ENCODE results near the gene C20orf204. TPM values are rescaled to one million over a fixed set of nuclear protein-coding genes. Genes with fewer than 3 reads are reported as not detected.

Gene C20orf204
- total and polyA plus RNA-seq, 9 of the 15 experiments (the other 6 are each of a cell fraction or from before 2014, with no cell fraction given), result 0.11 to 1.1 (median 0.36) TPM; not detected in 2

DNA sequence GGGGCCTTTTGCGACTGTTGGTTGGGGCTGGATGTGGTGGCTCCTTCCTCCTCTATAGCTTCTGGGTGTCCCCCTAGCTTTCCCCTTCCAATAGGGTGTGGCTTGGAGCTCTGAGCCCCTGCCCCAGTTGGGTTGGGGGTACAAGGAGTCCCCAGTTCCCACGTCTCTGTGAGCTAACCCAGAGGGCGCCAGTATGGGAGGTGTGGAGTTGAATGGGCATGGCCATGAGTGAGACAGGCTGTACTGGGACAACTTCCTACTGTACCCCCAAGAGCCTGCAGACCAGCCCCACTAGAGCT is 1.2 kb downstream of the C20orf204 start:
- ChIA-PET POLR2A (interaction anchor here (0.7 to 1.0 kb wide), 4 partner anchors 13 to 506 kb away, joined by 3 read pairs; partner anchors contain the start of gene RTEL1), CTCF (ENCODE audit: low intra/inter-chr PET ratio) (interaction anchor here (0.6 kb wide), 2 partner anchors 17 to 595 kb away, joined by 3 read pairs; no protein-coding TSS in a partner anchor)
- peak overlapping the region; percentile 14 to 87 for H3K9ac ChIP-seq (ENCODE audit: insufficient read depth in 1 of 2, low read depth in 2 of 2, low read length in 2 of 2)
- DNase-seq (ENCODE audit: extremely low read depth in 1 of 4, low spot score in 3 of 4), result no peak
- H3K27ac ChIP-seq (ENCODE audit: extremely low read depth, low read depth, low read length), result peak overlapping the region; percentile 64; the same call in 1 of the 3 replicates
- in situ Hi-C loops (cut with MboI), result no loop called here
- intact Hi-C loops (cut with micrococcal nuclease), result loop anchor here (5.0 kb wide), 2 partner anchors 85 to 500 kb away; partner anchors contain the start of gene PTK6
- no peaks in the 10 kb centered on the region for H3K27me3 ChIP-seq (ENCODE audit: control insufficient read depth in 2 of 2, insufficient read depth in 2 of 2, low read length in 2 of 2)
- H3K9me1 ChIP-seq (ENCODE audit: control insufficient read depth, insufficient read depth, low read length), result peaks cover 3% of the 10 kb centered on the region
- H2AFZ ChIP-seq (ENCODE audit: low read depth, low read length), result no peak overlapping the region
- H3K4me2 ChIP-seq (ENCODE audit: insufficient read depth, low read length), result 0 out of 2 replicates have a peak overlapping the region, but pooled peaks have one; percentile 28
- no peaks in the 10 kb centered on the region for H3K79me2 ChIP-seq (ENCODE audit: control insufficient read depth, insufficient read depth, low read length)
- no TSS peak for BruUV-seq (replicated peaks)
- peaks cover 31 to 83% of the 10 kb centered on the region in 2 experiments for H3K4me1 ChIP-seq (replicated peaks in 1 of 2; ENCODE audit: control insufficient read depth in 2 of 2, insufficient read depth in 2 of 2, low read length in 2 of 2)
- FAIRE-seq, result no peak
- H3K9me3 ChIP-seq (replicated peaks; ENCODE audit: control insufficient read depth, insufficient read depth, low read depth, low read length), result no peaks in the 10 kb centered on the region
- no peaks in the 10 kb centered on the region for H4K20me1 ChIP-seq (replicated peaks; ENCODE audit: control insufficient read depth, insufficient read depth, low read length)
- peaks cover 30% of the 10 kb centered on the region; the same call in 2 of the 3 replicates for H3K36me3 ChIP-seq (ENCODE audit: control insufficient read depth, insufficient read depth, low read length)
- ATAC-seq, result no peak
- WGBS (ENCODE audit: insufficient coverage, low coverage, missing lambda C conversion rate), result 69% methylated on average over 3 of the region's 3 CpGs
- H3K4me3 ChIP-seq, result no peak overlapping the region
- TF ChIP-seq L3MBTL2 (IDR thresholded peaks at IDR 0.05), result no peak
- no peak for TF ChIP-seq RAD21 (CRISPR knock-in tag; conservative IDR thresholded peaks at IDR 0.05 in 1 of 2, IDR thresholded peaks at IDR 0.05 in 1 of 2)
- no peak for TF ChIP-seq POLR2A (conservative IDR thresholded peaks at IDR 0.05)
- TF ChIP-seq HNRNPK (IDR thresholded peaks at IDR 0.05; ENCODE audit: low read depth, low read length, poor library complexity, severe bottlenecking), result no peak
- no peak for TF ChIP-seq SMARCA4 (IDR thresholded peaks at IDR 0.05)
- no peak for TF ChIP-seq NCOA6 (IDR thresholded peaks at IDR 0.05)
- TF ChIP-seq, protein P1, sequence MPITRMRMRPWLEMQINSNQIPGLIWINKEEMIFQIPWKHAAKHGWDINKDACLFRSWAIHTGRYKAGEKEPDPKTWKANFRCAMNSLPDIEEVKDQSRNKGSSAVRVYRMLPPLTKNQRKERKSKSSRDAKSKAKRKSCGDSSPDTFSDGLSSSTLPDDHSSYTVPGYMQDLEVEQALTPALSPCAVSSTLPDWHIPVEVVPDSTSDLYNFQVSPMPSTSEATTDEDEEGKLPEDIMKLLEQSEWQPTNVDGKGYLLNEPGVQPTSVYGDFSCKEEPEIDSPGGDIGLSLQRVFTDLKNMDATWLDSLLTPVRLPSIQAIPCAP (CRISPR knock-in tag; IDR thresholded peaks at IDR 0.05; ENCODE audit: borderline replicate concordance), result no peak
- TF ChIP-seq ZNF695 (CRISPR knock-in tag; IDR thresholded peaks at IDR 0.05), result no peak
- TF ChIP-seq, protein P2, sequence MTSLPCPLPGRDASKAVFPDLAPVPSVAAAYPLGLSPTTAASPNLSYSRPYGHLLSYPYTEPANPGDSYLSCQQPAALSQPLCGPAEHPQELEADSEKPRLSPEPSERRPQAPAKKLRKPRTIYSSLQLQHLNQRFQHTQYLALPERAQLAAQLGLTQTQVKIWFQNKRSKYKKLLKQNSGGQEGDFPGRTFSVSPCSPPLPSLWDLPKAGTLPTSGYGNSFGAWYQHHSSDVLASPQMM (CRISPR knock-in tag; IDR thresholded peaks at IDR 0.05), result no peak
- TF ChIP-seq MTA2 (IDR thresholded peaks at IDR 0.05; ENCODE audit: low read depth), result no peak
- no peak for TF ChIP-seq ZSCAN32 (CRISPR knock-in tag; IDR thresholded peaks at IDR 0.05)
- TF ChIP-seq, protein P3, sequence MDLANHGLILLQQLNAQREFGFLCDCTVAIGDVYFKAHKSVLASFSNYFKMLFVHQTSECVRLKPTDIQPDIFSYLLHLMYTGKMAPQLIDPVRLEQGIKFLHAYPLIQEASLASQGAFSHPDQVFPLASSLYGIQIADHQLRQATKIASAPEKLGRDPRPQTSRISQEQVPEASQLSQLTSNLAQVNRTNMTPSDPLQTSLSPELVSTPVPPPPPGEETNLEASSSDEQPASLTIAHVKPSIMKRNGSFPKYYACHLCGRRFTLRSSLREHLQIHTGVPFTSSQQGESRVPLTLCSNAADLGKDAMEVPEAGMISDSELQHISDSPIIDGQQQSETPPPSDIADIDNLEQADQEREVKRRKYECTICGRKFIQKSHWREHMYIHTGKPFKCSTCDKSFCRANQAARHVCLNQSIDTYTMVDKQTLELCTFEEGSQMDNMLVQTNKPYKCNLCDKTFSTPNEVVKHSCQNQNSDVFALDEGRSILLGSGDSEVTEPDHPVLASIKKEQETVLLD (IDR thresholded peaks at IDR 0.05), result no peak
- TF ChIP-seq, protein P4, sequence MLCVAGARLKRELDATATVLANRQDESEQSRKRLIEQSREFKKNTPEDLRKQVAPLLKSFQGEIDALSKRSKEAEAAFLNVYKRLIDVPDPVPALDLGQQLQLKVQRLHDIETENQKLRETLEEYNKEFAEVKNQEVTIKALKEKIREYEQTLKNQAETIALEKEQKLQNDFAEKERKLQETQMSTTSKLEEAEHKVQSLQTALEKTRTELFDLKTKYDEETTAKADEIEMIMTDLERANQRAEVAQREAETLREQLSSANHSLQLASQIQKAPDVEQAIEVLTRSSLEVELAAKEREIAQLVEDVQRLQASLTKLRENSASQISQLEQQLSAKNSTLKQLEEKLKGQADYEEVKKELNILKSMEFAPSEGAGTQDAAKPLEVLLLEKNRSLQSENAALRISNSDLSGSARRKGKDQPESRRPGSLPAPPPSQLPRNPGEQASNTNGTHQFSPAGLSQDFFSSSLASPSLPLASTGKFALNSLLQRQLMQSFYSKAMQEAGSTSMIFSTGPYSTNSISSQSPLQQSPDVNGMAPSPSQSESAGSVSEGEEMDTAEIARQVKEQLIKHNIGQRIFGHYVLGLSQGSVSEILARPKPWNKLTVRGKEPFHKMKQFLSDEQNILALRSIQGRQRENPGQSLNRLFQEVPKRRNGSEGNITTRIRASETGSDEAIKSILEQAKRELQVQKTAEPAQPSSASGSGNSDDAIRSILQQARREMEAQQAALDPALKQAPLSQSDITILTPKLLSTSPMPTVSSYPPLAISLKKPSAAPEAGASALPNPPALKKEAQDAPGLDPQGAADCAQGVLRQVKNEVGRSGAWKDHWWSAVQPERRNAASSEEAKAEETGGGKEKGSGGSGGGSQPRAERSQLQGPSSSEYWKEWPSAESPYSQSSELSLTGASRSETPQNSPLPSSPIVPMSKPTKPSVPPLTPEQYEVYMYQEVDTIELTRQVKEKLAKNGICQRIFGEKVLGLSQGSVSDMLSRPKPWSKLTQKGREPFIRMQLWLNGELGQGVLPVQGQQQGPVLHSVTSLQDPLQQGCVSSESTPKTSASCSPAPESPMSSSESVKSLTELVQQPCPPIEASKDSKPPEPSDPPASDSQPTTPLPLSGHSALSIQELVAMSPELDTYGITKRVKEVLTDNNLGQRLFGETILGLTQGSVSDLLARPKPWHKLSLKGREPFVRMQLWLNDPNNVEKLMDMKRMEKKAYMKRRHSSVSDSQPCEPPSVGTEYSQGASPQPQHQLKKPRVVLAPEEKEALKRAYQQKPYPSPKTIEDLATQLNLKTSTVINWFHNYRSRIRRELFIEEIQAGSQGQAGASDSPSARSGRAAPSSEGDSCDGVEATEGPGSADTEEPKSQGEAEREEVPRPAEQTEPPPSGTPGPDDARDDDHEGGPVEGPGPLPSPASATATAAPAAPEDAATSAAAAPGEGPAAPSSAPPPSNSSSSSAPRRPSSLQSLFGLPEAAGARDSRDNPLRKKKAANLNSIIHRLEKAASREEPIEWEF (CRISPR knock-in tag; IDR thresholded peaks at IDR 0.05), result no peak
- TF ChIP-seq TCF7L2 (IDR thresholded peaks at IDR 0.05; ENCODE audit: low read depth, low read length), result no peak
- no peak for TF ChIP-seq ZNF124 (CRISPR knock-in tag; IDR thresholded peaks at IDR 0.05)
- no peak for TF ChIP-seq FOXM1 (IDR thresholded peaks at IDR 0.05; ENCODE audit: low read depth)
- no peak for TF ChIP-seq FOXM1 (CRISPR knock-in tag; IDR thresholded peaks at IDR 0.05; ENCODE audit: low read depth)
